ENCODE measurements around the gene ZNHIT6.

DNA sequence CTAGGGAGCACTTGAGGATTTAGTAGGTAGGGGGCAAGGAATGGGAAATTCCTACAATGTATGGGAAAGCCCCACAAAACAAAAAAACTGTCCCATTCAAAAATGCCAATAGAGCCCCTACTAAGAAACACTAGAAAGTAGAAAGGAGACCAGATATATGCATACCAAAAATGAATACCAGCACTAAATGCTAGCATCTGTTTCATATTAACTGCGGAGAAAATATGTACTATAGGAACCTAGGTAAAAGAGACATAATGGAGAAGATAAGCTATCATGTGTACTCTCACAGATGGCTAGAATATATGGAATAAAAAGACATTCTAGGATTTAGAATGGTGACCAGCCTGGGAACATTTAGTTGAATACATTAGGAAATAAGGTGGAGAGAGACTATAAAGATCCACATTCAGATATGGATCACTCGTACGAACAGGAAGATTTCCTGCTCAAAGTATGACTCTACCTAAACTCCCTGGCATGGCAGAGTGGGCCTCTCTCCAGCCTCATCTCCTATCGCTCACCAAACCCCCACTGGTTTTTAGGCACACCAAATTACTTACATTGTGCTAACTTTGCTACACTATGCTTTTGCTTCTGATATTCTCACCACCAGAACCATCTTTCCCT is 18.3 kb downstream of the ZNHIT6 start:
- no peak for TF ChIP-seq CTCF (conservative IDR thresholded peaks at IDR 0.05; ENCODE audit: low read length)
- TF ChIP-seq EZH2phosphoT487 (IDR thresholded peaks at IDR 0.05; ENCODE audit: borderline replicate concordance, low read depth, low read length): no peak

All from OCI-LY7 (cell line).